GF-D8 (cell line): ENCODE data around the gene RAB35.
"Not testable (repeated sequence)": the region's sequence is repeated elsewhere in the genome, so short reads cannot be mapped to it uniquely, and the experiment has no call there.

Experiments
- DNase-seq: peaks from one replicate; lab custom pipeline; 2025; lab: John Stamatoyannopoulos, UW

Gene RAB35

DNA sequence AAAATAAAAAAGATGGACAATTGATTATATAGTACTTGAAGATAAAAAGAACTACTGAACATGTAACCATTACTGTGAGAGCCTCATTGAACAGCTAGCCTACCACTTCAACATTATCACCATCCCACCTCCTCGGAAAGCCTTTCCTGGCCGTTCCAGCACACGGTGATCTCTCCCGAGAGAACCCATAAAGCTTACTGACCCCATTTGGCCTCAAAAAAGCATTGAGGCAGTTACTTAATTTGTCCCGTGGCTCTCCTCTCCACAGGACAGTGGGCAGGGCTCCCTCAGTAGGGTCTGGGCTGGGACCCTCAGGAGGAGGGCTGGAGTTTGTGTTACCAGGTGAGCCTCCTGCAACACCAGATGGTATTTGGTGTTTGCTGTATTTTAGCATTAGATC, 55.8 kb downstream of the RAB35 start:
- DNase-seq = no peak

GRCh38 chr12:120060196-120060595, 56.4 kb downstream of the RAB35 start:
- DNase-seq = no peak

DNA sequence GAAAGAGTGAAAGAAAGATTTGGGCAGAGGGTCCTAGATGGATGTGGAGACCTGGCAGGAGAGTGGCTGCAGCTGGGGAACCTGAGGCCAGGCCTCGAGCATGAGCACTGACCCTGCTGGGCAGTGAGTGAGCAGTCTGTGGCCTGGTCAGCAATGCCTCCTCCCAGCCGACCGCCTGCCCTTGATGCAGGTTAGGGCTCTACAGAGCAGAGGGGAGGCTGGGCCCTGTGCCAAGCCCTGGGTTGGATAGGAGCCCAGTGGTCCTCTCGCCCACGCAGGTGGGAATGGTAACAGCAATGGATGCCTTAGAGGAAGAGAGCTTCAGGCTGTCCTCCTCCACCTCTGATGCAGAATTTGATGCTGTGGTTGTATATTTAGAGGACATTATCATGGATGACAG, 59.8 kb downstream of the RAB35 start:
- DNase-seq = no peak

GRCh38 chr12:120055231-120056000, 61.1 kb downstream of the RAB35 start:
- DNase-seq = no peak

- no peak for DNase-seq
Measured at GRCh38 chr12:120054293-120054692, 62.3 kb downstream of the RAB35 start.

- no peak for DNase-seq
Measured at GRCh38 chr12:120051535-120051934, 65.0 kb downstream of the RAB35 start.

GRCh38 chr12:120049426-120049825, 67.1 kb downstream of the RAB35 start:
- no peak for DNase-seq

DNA sequence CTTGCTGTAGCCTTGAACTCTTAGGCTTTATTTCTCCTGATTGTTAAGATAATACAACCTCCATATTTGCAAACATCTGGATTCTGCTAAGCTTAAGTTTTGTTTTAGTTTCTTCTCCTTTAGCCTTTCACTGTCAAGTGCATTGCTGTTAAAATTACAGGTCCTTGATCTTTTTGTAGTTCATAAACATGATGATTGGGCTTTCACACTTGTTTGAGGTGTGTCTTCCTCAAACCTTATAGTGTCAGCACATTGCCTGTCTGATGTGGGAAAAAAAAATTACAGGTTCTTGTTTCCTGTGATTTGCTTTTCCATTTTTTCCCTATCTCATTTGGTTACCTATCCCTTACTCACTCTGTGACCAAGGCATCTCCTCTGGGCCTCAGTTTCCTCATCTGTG, 68.3 kb downstream of the RAB35 start:
- DNase-seq = no peak

DNA sequence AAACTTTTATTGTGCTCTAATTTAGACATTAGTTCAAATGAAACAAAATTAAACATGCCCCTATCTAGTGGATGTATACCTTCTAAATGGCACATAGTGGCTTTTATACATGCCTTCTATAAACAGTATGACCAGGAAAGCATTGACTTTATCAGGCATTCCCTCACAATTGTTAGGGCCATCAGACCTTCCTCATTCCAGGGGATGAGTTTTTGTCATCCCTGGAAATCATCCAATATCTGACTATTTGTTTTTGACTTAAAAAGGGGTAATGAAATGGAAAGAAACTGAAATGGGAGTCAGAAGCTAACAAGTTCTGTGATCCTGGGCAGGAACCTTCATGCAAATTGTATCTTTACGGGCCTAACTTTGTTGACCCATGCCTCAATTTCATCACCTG, 69.5 kb downstream of the RAB35 start:
- no peak for DNase-seq

DNA sequence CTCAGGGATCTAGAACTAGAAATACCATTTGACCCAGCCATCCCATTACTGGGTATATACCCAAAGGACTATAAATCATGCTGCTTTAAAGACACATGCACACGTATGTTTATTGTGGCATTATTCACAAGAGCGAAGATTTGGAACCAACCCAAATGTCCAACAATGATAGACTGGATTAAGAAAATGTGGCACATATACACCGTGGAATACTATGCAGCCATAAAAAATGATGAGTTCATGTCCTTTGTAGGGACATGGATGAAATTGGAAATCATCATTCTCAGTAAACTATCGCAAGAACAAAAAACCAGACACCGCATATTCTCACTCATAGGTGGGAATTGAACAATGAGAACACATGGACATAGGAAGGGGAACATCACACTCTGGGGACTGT, 71.2 kb downstream of the RAB35 start:
- DNase-seq = not testable (repeated sequence)
